HG02938 (cell line): ENCODE measurements around the gene SERPINA4.

Experiments used
- ATAC-seq: cut with Tn5 transposase; IDR thresholded peaks from one replicate; pipeline ENCODE4 v1.9.1; 2021; ENCODE audit warnings: mild to moderate bottlenecking, moderate library complexity; ENCODE audit not compliant: unreplicated experiment

SERPINA4 gene

DNA sequence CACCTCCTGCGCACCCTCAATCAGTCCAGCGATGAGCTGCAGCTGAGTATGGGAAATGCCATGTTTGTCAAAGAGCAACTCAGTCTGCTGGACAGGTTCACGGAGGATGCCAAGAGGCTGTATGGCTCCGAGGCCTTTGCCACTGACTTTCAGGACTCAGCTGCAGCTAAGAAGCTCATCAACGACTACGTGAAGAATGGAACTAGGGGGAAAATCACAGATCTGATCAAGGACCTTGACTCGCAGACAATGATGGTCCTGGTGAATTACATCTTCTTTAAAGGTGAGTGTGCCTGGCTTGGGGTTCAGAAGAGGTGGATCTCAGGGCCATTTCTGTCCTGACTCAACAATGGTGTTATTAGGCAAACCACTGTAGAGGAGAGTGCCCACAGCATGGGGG lies 53.6 kb downstream of the SERPINA4 start:
- no peak for ATAC-seq

DNA sequence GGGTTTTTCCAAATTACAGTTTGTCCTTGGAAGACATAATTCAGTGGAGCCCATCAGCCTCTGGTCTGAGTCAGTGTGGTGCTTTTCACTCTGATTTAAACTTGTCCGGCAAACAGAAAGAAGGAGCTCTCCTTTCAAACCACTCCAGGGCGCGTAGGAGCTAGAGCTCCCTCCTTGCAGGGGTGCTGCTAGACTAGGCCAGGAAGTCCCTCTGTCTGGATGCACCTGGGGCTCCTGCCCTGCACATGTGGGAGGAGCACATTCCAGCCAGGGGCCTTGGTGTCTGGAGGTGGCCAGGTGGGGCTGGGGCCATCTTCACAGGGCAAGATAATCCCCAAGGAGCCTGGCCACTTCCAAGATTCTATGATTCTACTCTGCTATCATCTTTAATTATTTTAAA lies 54.0 kb downstream of the SERPINA4 start:
- ATAC-seq = no peak

DNA sequence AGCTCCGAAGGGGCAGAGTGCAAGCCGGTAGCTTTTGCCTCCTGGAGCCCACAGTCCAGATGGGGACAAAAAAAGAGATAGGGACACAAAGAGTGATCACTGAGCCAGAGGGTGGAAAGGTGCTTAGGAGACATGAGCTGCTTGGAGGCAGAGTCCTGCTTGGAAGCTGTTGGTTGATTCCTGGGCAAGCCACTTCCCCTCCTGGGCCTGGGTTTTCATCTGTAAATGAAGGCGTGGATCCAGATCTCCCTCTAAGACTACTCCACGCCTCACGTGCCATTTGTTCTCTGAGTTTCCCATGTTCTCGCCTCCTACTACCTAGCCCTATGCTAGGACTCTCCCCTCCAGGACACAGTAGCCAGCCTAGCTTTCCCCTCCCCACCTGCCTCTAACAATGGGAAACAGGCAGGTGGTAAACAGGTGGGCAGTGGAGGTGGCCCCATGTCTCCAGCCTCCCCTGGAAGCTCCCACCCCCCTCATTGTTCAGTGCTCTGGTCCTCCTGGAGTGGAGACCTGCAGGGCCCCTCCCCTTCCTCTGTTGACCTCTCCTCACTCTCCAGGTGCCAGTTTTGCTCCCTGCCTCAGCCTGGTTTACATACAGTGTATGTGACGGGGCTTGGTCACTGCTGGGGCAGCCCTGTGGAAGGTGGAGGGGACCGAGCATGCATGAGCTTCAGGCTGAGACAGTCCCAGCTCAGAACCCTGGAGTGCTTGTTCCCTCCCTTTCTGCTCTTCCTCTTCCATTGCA lies 54.8 kb downstream of the SERPINA4 start:
- no peak for ATAC-seq

DNA sequence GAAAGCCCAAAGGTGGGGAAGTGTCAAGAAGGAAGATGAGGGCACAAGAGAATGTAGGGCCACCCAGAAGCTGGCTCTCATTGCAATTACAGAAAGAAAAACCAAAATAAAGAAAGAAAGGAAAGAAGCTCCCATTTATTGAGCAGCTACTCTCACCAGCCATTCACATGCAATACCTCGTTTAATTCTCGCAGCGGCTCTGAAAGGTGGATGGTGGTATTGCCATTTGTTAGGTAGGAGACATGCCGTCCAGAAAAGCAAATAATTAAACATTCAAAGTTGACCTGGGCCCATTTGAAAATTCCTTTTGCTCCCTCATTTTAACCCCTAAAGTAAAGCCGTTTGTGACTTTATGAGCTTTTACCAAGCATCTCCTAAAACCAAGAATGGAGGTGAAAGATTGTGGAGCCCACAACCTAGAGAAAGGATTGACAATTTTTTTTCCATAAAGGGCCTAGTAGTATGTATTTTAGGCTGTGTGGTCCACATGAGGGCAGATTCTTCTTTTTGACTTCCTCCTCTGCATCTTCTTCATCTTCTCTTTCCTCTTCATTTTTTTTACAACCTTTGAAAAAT lies 56.2 kb downstream of the SERPINA4 start:
- ATAC-seq = no peak

DNA sequence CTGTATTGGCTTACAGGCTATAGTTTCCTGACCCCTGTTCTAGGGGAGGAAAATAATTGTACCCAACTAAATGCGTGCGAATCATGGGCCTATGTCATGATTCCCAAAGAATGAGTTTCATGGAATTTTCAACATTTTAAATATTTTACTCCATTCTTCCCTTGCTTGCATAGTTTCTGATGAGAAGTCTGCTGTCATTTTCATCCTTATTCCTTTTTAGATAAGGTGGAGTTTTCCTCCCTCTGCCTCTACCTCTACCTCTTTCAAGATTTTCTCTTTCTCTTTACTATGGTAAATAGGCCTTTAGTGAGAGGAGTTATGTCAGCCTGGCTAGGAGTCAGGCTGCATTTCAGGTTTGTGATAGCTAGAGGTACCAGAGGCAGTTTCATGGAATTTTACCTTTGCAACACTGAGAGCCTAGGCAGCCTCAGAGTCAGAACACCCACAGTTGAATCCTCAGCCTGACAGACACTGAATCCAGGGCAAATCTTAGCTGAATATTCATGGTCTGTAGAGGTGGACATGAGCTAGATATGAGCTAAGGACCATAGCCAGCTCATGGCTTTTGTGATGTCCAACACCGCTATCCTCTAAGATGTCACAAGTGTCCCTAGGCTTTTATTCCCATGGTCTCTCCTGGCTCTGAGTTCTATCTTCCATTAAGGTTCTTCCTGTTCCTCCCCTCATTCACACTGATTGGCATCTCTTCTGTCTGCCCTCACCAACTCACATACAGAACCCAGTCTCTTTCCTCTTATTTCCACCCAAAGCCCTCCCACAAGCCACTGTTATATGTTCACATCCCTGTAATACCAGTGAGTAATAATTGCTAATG lies 57.0 kb downstream of the SERPINA4 start:
- ATAC-seq = no peak

DNA sequence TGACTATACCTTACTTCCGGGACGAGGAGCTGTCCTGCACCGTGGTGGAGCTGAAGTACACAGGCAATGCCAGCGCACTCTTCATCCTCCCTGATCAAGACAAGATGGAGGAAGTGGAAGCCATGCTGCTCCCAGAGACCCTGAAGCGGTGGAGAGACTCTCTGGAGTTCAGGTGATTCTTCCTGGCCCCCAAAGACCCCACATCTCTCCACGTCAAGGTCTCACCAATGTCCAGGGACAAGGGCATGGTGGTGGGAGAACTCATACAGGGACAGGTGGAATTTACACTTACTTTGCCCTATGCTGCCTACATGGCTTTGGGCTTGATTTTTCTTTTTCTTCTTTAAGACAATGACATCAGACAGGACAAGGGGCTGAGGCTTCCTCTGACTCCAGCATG lies 58.1 kb downstream of the SERPINA4 start:
- no peak for ATAC-seq
